ENCODE results near the gene CLTCL1.

Gene CLTCL1

GRCh38 chr22:19134176-19134831 is 157.2 kb downstream of the CLTCL1 start:
- TF ChIP-seq CTCF (IDR thresholded peaks at IDR 0.05; ENCODE audit: control insufficient read depth, extremely low read depth, insufficient read depth) = no peak
- no peak for DNase-seq (ENCODE audit: low read depth)
- no peak overlapping the region for H3K4me3 ChIP-seq (ENCODE audit: low read depth, low read length)

GRCh38 chr22:19133561-19133960 is 158.0 kb downstream of the CLTCL1 start:
- TF ChIP-seq CTCF (IDR thresholded peaks at IDR 0.05; ENCODE audit: control insufficient read depth, extremely low read depth, insufficient read depth) = no peak
- DNase-seq (ENCODE audit: low read depth) = no peak
- no peak overlapping the region for H3K4me3 ChIP-seq (ENCODE audit: low read depth, low read length)

GRCh38 chr22:19132693-19133400 is 158.7 kb downstream of the CLTCL1 start:
- H3K4me3 ChIP-seq (ENCODE audit: low read depth, low read length) = no peak overlapping the region
- no peak for DNase-seq (ENCODE audit: low read depth)
- TF ChIP-seq CTCF (IDR thresholded peaks at IDR 0.05; ENCODE audit: control insufficient read depth, extremely low read depth, insufficient read depth) = no peak

- TF ChIP-seq CTCF (IDR thresholded peaks at IDR 0.05; ENCODE audit: control insufficient read depth, extremely low read depth, insufficient read depth) = no peak
- H3K4me3 ChIP-seq (ENCODE audit: low read depth, low read length) = no peak overlapping the region
- DNase-seq (ENCODE audit: low read depth) = no peak
Measured at GRCh38 chr22:19132153-19132552, 159.4 kb downstream of the CLTCL1 start.

GRCh38 chr22:19131685-19132015 is 159.9 kb downstream of the CLTCL1 start:
- TF ChIP-seq CTCF (IDR thresholded peaks at IDR 0.05; ENCODE audit: control insufficient read depth, extremely low read depth, insufficient read depth) = no peak
- no peak overlapping the region for H3K4me3 ChIP-seq (ENCODE audit: low read depth, low read length)
- no peak for DNase-seq (ENCODE audit: low read depth)

- DNase-seq (ENCODE audit: low read depth) = no peak
- H3K4me3 ChIP-seq (ENCODE audit: low read depth, low read length) = no peak within 1 kb of the TSS
- no peak for TF ChIP-seq CTCF (IDR thresholded peaks at IDR 0.05; ENCODE audit: control insufficient read depth, extremely low read depth, insufficient read depth)
Measured at GRCh38 chr22:19130959-19131684, 160.4 kb downstream of the CLTCL1 start, which contains the start of gene TSSK2. Gene TSSK2 (plus strand): TSS chr22:19131308. CDS start chr22:19131400, 92 bp downstream.

Measured in LNCaP clone FGC (cell line).